Loucy (cell line): ENCODE measurements around the gene VEZF1.

Experiments used
- EZH2phosphoT487 ChIP-seq: fragments of 200-600 bp; IDR thresholded peaks from 2 replicates; pipeline ENCODE4 v1.6.1; 2018; ENCODE audit warnings: antibody characterized with exemption, mild to moderate bottlenecking, moderate library complexity, borderline replicate concordance
- TF ChIP-seq, protein P1 (sequence below): fragments of 200-600 bp; sonication (generic); conservative IDR thresholded peaks from 2 replicates; pipeline ENCODE4 v1.5.1; 2014; ENCODE audit warnings: mild to moderate bottlenecking, antibody characterized with exemption, low read length

DNA sequence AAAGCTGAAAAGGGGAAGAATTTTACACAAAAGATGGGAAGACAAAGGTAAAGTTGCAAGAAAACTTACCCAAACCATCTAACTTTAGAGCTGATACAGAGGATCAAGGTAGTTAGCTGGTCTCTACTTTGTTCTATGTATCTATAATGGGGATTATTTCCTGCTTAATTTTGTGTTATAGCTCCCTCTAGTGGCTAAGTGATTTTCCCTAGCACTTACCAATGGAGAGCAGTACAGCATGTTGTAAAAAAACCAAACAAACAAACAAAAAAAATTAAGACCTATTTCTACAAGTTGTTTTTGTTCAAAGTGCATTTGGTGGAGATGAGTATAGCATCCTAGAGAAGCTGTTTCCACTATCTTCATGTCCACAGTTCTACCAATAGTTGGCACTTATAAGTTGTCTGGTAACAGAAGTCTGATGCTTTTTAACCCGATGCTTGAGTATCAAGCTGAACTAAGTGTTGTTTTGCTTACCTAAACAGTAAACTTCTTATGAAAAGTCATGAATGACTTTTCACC lies 11.5 kb upstream of the VEZF1 start:
- TF ChIP-seq, protein P1, sequence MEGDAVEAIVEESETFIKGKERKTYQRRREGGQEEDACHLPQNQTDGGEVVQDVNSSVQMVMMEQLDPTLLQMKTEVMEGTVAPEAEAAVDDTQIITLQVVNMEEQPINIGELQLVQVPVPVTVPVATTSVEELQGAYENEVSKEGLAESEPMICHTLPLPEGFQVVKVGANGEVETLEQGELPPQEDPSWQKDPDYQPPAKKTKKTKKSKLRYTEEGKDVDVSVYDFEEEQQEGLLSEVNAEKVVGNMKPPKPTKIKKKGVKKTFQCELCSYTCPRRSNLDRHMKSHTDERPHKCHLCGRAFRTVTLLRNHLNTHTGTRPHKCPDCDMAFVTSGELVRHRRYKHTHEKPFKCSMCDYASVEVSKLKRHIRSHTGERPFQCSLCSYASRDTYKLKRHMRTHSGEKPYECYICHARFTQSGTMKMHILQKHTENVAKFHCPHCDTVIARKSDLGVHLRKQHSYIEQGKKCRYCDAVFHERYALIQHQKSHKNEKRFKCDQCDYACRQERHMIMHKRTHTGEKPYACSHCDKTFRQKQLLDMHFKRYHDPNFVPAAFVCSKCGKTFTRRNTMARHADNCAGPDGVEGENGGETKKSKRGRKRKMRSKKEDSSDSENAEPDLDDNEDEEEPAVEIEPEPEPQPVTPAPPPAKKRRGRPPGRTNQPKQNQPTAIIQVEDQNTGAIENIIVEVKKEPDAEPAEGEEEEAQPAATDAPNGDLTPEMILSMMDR, result peak; percentile 97
- TF ChIP-seq EZH2phosphoT487, result no peak
